Measurements from ENCODE around the gene ACBD6. TPM values are rescaled to one million over a fixed set of nuclear protein-coding genes. Genes with fewer than 3 reads are reported as not detected.

Gene ACBD6
- total RNA-seq, 1 experiment from 2014 or later, result 48.5 TPM

DNA sequence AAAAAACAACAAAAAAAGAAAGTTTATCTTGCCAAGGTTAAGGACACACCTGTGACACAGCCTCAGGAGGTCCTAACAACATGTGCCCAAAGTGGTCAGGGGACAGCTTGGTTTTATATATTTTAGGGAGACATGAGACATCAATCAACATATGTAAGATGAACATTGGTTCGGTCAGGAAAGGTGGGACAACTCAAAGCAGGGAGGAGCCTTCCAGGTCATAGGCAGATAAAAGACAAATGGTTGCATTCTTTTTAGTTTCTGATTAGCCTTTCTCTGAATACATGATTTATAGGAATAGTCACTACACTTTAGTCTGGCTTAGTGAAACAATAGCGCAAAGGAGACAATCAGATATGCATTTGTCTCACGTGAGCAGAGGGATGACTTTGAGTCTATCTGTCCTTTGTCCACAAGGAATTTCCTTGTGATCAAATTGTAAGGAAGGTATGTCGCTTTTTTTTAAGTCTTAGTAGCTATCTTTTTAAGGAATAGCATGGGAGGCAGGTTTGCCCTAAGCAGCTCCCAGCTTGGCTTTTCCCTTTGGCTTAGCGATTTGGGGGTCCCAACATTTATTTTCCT, 33.1 kb upstream of the ACBD6 start:
- Histone ChIP-seq H3K4me1 (ENCODE audit: control insufficient read depth, insufficient read depth, low read length) (no peaks in the 10 kb centered on the region; the same call in 1 of the 2 replicates), H3K9me3 (ENCODE audit: control insufficient read depth, insufficient read depth, low read depth, low read length) (no peaks in the 10 kb centered on the region), H3K27me3 (ENCODE audit: control insufficient read depth, insufficient read depth, low read length) (peaks cover 2% of the 10 kb centered on the region; the same call in 1 of the 2 replicates), H3K4me3 (ENCODE audit: low read depth in 2 of 2, low read length in 2 of 2) (no peak overlapping the region), H3K36me3 (ENCODE audit: control insufficient read depth, insufficient read depth, low read length) (no peaks in the 10 kb centered on the region), H3K27ac (ENCODE audit: low read length) (no peak overlapping the region)
- ChIA-PET POLR2A (interaction anchor here (0.6 kb wide), 1 partner anchor 9 kb away, joined by 9 read pairs; no protein-coding TSS in a partner anchor), CTCF (interaction anchor here (1.0 kb wide), 1 partner anchor 328 kb away, joined by 4 read pairs; no protein-coding TSS in a partner anchor)
- BruUV-seq (replicated peaks), result no TSS peak
- intact Hi-C loops (cut with micrococcal nuclease; ENCODE audit: unreplicated experiment), result loop anchor here (5.0 kb wide), 1 partner anchor 87 kb away; no protein-coding TSS in a partner anchor
- DNase-seq (ENCODE audit: low read depth, low spot score) (no peak), ATAC-seq (no peak)
- in situ Hi-C loops (cut with HindIII; ENCODE audit: low pct_unique_long_range_greater_than_20kb, low sequenced_read_pairs), result no loop called here
- TF ChIP-seq POLR2AphosphoS5 (IDR thresholded peaks at IDR 0.05; ENCODE audit: low read depth, low read length), result no peak
- no peak for TF ChIP-seq SIN3A (IDR thresholded peaks at IDR 0.05; ENCODE audit: borderline replicate concordance, insufficient read depth, low read depth, low read length)
- TF ChIP-seq, protein P1, sequence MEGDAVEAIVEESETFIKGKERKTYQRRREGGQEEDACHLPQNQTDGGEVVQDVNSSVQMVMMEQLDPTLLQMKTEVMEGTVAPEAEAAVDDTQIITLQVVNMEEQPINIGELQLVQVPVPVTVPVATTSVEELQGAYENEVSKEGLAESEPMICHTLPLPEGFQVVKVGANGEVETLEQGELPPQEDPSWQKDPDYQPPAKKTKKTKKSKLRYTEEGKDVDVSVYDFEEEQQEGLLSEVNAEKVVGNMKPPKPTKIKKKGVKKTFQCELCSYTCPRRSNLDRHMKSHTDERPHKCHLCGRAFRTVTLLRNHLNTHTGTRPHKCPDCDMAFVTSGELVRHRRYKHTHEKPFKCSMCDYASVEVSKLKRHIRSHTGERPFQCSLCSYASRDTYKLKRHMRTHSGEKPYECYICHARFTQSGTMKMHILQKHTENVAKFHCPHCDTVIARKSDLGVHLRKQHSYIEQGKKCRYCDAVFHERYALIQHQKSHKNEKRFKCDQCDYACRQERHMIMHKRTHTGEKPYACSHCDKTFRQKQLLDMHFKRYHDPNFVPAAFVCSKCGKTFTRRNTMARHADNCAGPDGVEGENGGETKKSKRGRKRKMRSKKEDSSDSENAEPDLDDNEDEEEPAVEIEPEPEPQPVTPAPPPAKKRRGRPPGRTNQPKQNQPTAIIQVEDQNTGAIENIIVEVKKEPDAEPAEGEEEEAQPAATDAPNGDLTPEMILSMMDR (IDR thresholded peaks at IDR 0.05), result no peak
- TF ChIP-seq, protein P2, sequence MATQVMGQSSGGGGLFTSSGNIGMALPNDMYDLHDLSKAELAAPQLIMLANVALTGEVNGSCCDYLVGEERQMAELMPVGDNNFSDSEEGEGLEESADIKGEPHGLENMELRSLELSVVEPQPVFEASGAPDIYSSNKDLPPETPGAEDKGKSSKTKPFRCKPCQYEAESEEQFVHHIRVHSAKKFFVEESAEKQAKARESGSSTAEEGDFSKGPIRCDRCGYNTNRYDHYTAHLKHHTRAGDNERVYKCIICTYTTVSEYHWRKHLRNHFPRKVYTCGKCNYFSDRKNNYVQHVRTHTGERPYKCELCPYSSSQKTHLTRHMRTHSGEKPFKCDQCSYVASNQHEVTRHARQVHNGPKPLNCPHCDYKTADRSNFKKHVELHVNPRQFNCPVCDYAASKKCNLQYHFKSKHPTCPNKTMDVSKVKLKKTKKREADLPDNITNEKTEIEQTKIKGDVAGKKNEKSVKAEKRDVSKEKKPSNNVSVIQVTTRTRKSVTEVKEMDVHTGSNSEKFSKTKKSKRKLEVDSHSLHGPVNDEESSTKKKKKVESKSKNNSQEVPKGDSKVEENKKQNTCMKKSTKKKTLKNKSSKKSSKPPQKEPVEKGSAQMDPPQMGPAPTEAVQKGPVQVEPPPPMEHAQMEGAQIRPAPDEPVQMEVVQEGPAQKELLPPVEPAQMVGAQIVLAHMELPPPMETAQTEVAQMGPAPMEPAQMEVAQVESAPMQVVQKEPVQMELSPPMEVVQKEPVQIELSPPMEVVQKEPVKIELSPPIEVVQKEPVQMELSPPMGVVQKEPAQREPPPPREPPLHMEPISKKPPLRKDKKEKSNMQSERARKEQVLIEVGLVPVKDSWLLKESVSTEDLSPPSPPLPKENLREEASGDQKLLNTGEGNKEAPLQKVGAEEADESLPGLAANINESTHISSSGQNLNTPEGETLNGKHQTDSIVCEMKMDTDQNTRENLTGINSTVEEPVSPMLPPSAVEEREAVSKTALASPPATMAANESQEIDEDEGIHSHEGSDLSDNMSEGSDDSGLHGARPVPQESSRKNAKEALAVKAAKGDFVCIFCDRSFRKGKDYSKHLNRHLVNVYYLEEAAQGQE (IDR thresholded peaks at IDR 0.05; ENCODE audit: insufficient read depth in 1 of 2, low read depth in 2 of 2, low read length in 1 of 2), result no peak
- no peak for TF ChIP-seq TCF7L2 (IDR thresholded peaks at IDR 0.05; ENCODE audit: low read depth, low read length)

DNA sequence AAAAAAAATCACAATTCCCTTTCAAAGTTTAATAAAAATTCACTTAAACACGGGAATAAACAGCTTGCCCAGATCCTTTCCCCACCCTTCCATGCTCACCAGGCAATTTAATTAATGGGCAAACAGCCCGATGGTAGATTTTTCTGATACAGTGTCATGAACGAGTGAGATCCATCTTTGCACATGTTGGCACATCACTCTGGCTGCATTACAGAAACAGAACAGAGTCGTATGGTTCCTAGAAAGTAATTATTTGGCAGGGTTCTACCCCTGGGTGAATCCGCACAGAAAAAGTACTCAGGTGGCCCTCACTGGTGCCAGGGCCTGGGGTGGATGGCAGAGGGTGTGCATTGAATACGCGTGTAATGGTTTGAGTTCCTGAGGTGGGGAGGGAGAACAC, 31.8 kb upstream of the ACBD6 start:
- H3K27ac ChIP-seq (ENCODE audit: low read length), result no peak overlapping the region
- POLR2A ChIA-PET, result interaction anchor here (0.6 kb wide), 1 partner anchor 1235 kb away, joined by 3 read pairs; no protein-coding TSS in a partner anchor
- H3K36me3 ChIP-seq (ENCODE audit: control insufficient read depth, insufficient read depth, low read length), result no peaks in the 10 kb centered on the region
- no peaks in the 10 kb centered on the region for H3K9me3 ChIP-seq (ENCODE audit: control insufficient read depth, insufficient read depth, low read depth, low read length)
- H3K4me3 ChIP-seq (ENCODE audit: low read depth in 2 of 2, low read length in 2 of 2), result no peak overlapping the region
- H3K4me1 ChIP-seq (ENCODE audit: control insufficient read depth, insufficient read depth, low read length), result no peaks in the 10 kb centered on the region; the same call in 1 of the 2 replicates
- intact Hi-C loops (cut with micrococcal nuclease; ENCODE audit: unreplicated experiment) (loop anchor here (5.0 kb wide), 2 partner anchors 98 to 328 kb away; partner anchors contain the start of gene XPR1), in situ Hi-C loops (cut with HindIII; ENCODE audit: low pct_unique_long_range_greater_than_20kb, low sequenced_read_pairs) (no loop called here)
- ATAC-seq (no peak), DNase-seq (ENCODE audit: low read depth, low spot score) (no peak)
- BruUV-seq (replicated peaks), result no TSS peak
- no peak for TF ChIP-seq TCF7L2 (IDR thresholded peaks at IDR 0.05; ENCODE audit: low read depth, low read length)
- no peak for TF ChIP-seq SIN3A (IDR thresholded peaks at IDR 0.05; ENCODE audit: borderline replicate concordance, insufficient read depth, low read depth, low read length)
- TF ChIP-seq POLR2AphosphoS5 (IDR thresholded peaks at IDR 0.05; ENCODE audit: low read depth, low read length), result no peak
- TF ChIP-seq, protein P2 (IDR thresholded peaks at IDR 0.05; ENCODE audit: insufficient read depth in 1 of 2, low read depth in 2 of 2, low read length in 1 of 2), result no peak
- TF ChIP-seq, protein P1 (IDR thresholded peaks at IDR 0.05), result no peak
- peaks cover 2% of the 10 kb centered on the region; the same call in 1 of the 2 replicates for H3K27me3 ChIP-seq (ENCODE audit: control insufficient read depth, insufficient read depth, low read length)
- CTCF ChIA-PET, result no interaction called here

Measured in Panc1 (cell line).